Retinal pigment epithelial cell (primary cell): Measurements from ENCODE around the gene SSTR4.

Experiments
- DNase-seq: peaks from one replicate; pipeline ENCODE4 v3.0.0-alpha.2; 2010; ENCODE audit warnings: low read depth
- H3K4me3 ChIP-seq: 2 replicates; pipeline ENCODE4 v1.5.1; 2011; ENCODE audit warnings: mild to moderate bottlenecking, low read length, control low read depth, moderate library complexity
- CTCF ChIP-seq: conservative IDR thresholded peaks from 2 replicates; pipeline ENCODE4 v1.5.1; 2011; ENCODE audit warnings: low read depth, low read length, control low read depth, inconsistent platforms

The SSTR4 gene

GRCh38 chr20:23018941-23019340 is 16.2 kb upstream of the SSTR4 start:
- no peak overlapping the region for H3K4me3 ChIP-seq
- TF ChIP-seq CTCF = no peak
- DNase-seq = no peak

- H3K4me3 ChIP-seq = no peak overlapping the region
- peak; percentile 48 for DNase-seq
- no peak for TF ChIP-seq CTCF
Measured at GRCh38 chr20:23019403-23019802, 15.7 kb upstream of the SSTR4 start.

GRCh38 chr20:23020230-23021018 is 14.7 kb upstream of the SSTR4 start:
- no peak overlapping the region for H3K4me3 ChIP-seq
- no peak for DNase-seq
- TF ChIP-seq CTCF = no peak

DNA sequence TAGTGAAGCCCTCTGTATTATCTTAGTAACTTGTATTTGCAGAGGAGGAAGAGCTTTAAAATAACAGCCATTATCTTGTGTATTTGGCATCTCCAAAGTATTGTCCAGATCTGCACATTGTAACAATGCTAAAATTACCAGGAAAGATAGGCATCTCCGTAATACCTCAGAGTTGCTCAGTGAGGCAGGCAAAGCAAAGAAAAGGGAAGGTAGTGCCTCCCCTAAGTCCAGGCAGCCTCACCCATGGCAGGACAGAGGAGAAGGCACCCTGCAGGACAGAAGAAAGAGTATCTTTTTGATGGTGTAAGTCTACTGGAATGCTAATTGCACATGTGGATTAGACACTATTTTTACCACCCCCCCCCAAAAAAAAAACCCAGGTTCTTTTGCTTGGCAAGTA is 13.6 kb upstream of the SSTR4 start:
- H3K4me3 ChIP-seq = no peak overlapping the region
- no peak for DNase-seq
- no peak for TF ChIP-seq CTCF

DNA sequence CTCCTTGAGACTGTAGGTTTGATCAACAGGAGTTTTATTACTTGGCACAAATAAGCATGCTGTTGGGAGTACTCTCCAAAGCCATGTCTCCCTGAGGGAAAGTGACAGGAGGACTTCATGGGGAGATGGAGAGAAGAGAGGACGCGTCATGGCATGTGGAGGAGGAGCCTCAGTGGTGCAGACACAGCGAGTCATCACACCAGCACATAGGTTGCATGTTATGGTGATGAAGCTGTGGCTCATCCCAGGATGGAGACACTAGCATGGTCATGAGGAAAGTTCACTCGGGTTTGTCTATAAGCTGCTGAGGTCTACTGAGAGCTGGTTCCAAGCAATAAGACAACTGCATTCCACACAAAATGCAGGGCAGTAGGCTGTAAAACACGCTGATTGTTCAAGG is 13.2 kb upstream of the SSTR4 start:
- no peak for DNase-seq
- TF ChIP-seq CTCF = no peak
- H3K4me3 ChIP-seq = no peak overlapping the region

- no peak overlapping the region for H3K4me3 ChIP-seq
- peak; percentile 50 for DNase-seq
- no peak for TF ChIP-seq CTCF
Measured at GRCh38 chr20:23022849-23023248, 12.3 kb upstream of the SSTR4 start.

DNA sequence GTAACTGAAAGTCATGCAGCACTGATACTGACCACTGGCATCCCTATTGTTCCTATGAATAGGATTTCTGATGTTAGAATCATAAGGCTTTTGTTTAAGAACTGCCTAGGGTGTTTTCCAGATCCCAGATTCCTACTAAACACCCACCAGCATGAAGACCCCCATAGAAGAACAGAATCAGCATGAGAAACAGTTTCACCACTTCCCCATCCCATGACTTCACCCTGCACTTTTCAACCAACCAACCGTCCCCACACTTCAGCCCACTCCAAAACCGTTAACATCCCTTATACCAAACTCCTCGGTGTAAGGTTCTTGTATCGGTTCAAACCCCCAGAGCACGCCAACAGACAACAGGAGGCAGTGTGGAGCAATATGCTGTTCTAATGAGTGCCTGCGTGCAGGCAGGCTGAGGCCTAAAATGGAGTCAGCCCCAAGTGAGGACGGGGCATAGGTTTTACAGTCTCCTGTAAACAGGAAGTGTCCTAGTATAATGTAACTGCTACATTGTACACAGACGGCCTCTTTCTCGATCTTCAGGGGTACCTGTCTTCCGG is 11.4 kb upstream of the SSTR4 start:
- TF ChIP-seq CTCF = no peak
- DNase-seq = no peak
- H3K4me3 ChIP-seq = no peak overlapping the region
